Measurements from ENCODE around the gene MOGAT2. TPM values are rescaled to one million over a fixed set of nuclear protein-coding genes. Genes with fewer than 3 reads are reported as not detected.

The MOGAT2 gene
- total and polyA plus RNA-seq, 2 of the 13 experiments (the other 11 are each of a cell fraction or from before 2014, with no cell fraction given): 27.2 to 27.8 TPM

- intact Hi-C loops (cut with micrococcal nuclease; ENCODE audit: unreplicated experiment) (no loop called here), in situ Hi-C loops (cut with HindIII; ENCODE audit: extremely low pct_ligation_motif_present, low pct_unique_long_range_greater_than_20kb) (no loop called here)
- Histone ChIP-seq H2AFZ (ENCODE audit: low read length) (no peak overlapping the region), H3K9ac (ENCODE audit: insufficient read depth, low read depth, low read length) (no peak overlapping the region), H3K27ac (ENCODE audit: extremely low read length, insufficient read depth, low read length) (no peak overlapping the region), H3K79me2 (ENCODE audit: insufficient read depth, low read length) (no peaks in the 10 kb centered on the region), H3K27me3 (ENCODE audit: control insufficient read depth in 1 of 2, insufficient read depth in 2 of 2, low read length in 2 of 2) (no peaks in the 10 kb centered on the region; a peak in 1 of 5 replicates), H3K4me1 (ENCODE audit: insufficient read depth, low read length) (peaks cover 17% of the 10 kb centered on the region), H3K4me3 (replicated peaks in 1 of 3; ENCODE audit: insufficient read depth in 1 of 3, low read depth in 2 of 3, low read length in 3 of 3) (no peak overlapping the region), H3K9me3 (ENCODE audit: low read length) (no peaks in the 10 kb centered on the region), H3K36me3 (replicated peaks in 1 of 2; ENCODE audit: control insufficient read depth in 1 of 2, insufficient read depth in 2 of 2, low read length in 2 of 2) (no peaks in the 10 kb centered on the region), H4K20me1 (ENCODE audit: insufficient read depth, low read length) (no peaks in the 10 kb centered on the region), H3K4me2 (ENCODE audit: low read depth, low read length) (no peak overlapping the region)
- DNase-seq (ENCODE audit: low spot score) (no peak), ATAC-seq (no peak), FAIRE-seq (no peak)
- 57% methylated on average over 2 of the region's 2 CpGs for WGBS (ENCODE audit: low lambda C conversion rate)
- TF ChIP-seq ZNF558 (CRISPR knock-in tag; IDR thresholded peaks at IDR 0.05; ENCODE audit: borderline replicate concordance) (no peak), FOSL1 (CRISPR knock-in tag; IDR thresholded peaks at IDR 0.05; ENCODE audit: borderline replicate concordance) (no peak), STAT6 (CRISPR knock-in tag; IDR thresholded peaks at IDR 0.05; ENCODE audit: borderline replicate concordance) (no peak), XBP1 (CRISPR knock-in tag; IDR thresholded peaks at IDR 0.05) (no peak), TAF1 (CRISPR knock-in tag; IDR thresholded peaks at IDR 0.05) (no peak), ZNF710 (CRISPR knock-in tag; IDR thresholded peaks at IDR 0.05; ENCODE audit: borderline replicate concordance) (no peak), CERS6 (CRISPR knock-in tag; IDR thresholded peaks at IDR 0.05) (no peak), ZNF292 (CRISPR knock-in tag; IDR thresholded peaks at IDR 0.05; ENCODE audit: borderline replicate concordance, low read depth) (no peak), SIN3B (IDR thresholded peaks at IDR 0.05; ENCODE audit: low read length) (no peak), ZNF431 (CRISPR knock-in tag; IDR thresholded peaks at IDR 0.05; ENCODE audit: borderline replicate concordance, low read depth) (no peak), ZNF101 (CRISPR knock-in tag; IDR thresholded peaks at IDR 0.05; ENCODE audit: borderline replicate concordance, low read depth) (no peak)
- CTCF ChIA-PET (ENCODE audit: low intra/inter-chr PET ratio, low total read pairs): no interaction called here
- POLR2A ChIA-PET: no interaction called here
- BruUV-seq (replicated peaks): no TSS peak
These were observed 16.7 kb upstream of the MOGAT2 start for GRCh38 chr11:75700940-75701339.
